ENCODE measurements around the gene AGMAT.
"Not testable (repeated sequence)": the region's sequence is repeated elsewhere in the genome, so short reads cannot be mapped to it uniquely, and the experiment has no call there.

Gene AGMAT

DNA sequence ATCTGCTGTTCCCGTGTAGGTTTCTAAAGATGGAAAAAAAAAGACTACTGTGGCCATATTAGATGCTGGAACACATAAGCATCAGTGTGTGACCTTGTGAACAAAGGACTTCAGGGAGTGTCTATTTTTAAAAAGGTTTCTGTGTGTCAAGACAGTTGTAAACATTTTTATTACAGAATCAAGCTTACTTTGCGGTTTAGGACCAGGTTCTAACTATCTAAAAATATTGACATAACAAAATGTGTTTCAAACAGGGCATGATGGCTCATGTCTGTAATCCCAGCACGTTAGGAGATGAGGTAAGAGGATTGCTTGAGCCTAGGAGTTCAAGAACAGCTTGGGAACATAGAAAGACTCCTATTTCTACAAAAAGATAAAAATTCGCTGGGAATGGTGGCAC lies 25.3 kb upstream of the AGMAT start:
- DNase-seq (ENCODE audit: low read depth, low spot score) = no peak

DNA sequence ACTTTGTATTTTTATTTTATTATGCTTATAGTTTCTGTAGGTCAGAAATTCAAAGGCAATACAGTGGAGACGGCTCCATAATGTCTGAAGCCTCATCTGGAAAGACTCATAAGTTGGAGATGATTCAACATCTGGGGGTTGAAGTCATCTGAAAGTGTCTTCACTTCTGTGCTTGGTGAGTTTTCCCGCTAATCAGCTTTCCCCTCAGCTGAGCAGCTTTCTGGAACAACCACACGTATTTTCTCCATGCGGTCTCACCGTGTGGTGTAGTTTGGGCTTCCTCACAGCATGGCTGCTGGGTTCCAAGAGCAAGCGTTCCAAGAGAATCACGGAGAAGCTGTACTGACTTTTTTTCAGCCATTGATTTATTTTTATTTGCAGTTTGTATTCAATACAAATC lies 24.8 kb upstream of the AGMAT start:
- no peak for DNase-seq (ENCODE audit: low read depth, low spot score)

DNA sequence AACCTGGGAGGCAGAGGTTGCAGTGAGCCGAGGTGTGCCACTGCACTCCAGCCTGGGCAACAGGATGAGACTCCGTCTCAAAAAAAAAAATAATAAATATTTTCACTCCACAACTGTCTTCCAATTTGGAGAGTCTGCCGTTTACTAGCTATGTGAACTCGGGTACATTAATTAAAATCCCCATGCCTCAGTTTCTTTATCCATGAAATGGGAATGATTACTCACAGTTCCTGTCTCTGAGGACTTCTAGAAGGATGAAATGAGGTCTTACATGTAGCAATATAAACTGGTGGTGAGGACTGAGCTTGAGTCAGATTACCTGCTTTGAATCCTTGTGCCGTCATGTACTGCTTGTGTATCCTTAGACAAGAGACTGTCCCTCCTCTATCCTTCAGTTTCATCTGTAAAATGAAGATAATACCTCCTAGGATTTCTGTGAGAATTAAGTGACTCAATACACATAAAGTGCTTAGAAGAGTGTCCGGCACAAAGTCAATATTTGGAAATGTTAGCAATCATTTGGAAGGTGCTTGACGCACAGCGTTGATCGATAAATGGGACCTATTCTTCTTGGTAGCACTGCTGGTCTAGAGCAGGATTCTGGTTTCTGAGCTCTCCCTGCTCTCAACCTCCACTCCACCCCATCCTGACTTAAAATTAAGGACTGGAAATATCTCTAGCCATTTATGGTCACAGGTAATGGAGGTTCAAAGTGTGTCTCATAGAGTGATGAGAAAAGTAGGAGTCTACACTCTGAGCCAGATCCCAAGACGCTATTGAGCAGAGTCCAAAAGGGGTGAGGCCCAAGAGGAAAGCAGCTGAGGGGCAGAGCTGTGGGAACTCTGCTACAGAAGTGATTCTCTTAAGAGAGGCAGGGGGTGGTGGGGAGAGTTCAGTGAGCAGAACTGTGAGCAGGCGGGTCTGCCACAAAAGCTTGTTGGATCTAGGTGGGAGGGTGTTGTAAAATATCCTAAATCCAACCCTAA lies 20.8 kb upstream of the AGMAT start:
- DNase-seq (ENCODE audit: low read depth, low spot score) = no peak

DNA sequence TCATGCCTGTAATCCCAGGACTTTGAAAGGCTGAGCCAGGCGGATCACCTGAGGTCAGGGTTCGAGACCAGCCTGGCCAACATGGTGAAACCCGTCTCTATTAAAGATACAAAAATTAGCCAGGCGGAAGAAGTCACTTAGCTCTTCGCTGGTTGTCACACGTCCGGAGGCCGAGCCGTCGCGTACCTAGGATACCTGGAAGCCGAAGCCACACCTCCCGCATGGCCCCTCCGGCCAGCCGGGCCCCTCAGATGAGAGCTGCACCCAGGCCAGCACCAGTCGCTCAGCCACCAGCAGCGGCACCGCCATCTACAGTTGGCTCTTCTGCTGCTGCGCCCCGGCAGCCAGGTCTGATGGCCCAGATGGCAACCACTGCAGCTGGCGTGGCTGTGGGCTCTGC lies 19.5 kb upstream of the AGMAT start:
- DNase-seq (ENCODE audit: low read depth, low spot score) = not testable (repeated sequence)

DNA sequence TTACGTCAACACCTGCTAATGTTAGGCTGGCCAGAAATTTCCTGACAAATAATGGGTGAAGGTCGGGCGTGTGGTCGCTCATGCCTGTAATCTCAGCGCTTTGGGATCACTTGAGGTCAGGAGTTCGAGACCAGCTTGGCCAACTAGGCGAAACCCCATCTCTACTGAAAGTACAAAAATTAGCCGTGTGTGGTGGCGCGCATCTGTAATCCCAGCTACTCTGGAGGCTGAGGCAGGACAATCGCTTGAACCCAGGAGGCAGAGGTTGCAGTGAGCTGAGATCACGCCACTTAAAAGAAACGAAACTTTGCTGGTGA lies 19.1 kb upstream of the AGMAT start:
- DNase-seq (ENCODE audit: low read depth, low spot score) = not testable (repeated sequence)

DNA sequence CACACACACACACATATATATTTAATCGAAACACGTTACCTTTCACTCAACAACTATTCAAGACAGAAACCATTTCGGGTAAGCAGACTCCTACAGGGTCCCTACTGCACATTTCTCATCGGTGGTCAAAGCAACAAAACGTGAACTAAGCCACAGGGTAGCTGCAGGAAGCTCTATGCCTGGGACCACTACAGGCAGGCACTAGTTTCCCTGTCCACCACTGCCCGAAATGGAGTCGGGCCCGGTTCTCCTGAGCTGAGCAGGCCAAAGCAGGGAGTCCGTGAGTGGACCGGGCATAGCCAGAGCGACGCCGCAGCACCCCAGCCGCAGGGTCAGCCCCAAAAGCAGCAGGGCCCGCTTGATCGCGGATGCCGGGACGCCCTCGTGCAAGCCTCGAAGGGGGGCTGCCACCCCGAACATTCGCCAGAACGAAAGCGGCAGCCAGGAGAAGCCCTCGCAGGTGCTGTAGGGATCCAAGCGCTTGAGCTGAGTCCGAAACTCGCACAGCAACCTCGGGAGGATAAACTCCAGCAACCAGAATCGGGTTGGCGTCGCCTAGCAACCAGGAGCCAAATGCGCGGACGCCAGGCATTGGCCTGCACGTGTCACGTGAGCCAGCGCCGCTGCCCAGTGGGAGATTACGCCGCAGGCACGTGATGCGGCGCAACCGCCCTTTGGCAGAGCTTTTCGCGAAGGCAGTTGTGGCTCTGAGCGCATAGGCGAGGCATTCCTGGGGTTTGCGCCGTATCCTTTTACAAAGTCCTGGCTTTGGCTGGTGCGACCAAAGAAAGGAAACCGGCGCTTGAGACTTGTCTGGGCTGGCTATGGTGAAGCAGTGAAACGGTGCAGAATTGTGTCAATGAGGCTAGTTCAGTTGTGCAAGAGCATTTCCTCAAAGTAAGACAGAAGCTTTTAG lies 18.5 kb upstream of the AGMAT start:
- peak; percentile 99 for DNase-seq (ENCODE audit: low read depth, low spot score)

DNA sequence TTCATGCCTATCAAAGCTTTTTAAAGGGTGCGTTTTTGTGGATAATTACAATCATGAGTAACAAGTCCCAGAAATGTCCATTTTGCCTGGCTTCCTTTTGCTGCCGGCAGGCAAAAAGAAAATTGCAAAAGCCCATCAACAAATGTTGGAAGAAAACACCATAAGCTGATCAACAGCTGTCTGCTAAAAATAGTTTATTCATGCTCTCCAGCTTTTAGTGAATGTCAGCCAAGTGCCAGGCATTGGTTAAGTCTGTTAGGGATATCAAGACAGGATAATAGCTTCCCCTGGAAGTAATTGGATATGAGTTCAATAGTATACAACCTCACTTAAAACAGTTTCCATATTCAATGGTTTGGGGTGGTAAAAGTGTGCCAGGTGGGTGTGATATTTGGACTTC lies 13.6 kb upstream of the AGMAT start:
- DNase-seq (ENCODE audit: low read depth, low spot score) = no peak

DNA sequence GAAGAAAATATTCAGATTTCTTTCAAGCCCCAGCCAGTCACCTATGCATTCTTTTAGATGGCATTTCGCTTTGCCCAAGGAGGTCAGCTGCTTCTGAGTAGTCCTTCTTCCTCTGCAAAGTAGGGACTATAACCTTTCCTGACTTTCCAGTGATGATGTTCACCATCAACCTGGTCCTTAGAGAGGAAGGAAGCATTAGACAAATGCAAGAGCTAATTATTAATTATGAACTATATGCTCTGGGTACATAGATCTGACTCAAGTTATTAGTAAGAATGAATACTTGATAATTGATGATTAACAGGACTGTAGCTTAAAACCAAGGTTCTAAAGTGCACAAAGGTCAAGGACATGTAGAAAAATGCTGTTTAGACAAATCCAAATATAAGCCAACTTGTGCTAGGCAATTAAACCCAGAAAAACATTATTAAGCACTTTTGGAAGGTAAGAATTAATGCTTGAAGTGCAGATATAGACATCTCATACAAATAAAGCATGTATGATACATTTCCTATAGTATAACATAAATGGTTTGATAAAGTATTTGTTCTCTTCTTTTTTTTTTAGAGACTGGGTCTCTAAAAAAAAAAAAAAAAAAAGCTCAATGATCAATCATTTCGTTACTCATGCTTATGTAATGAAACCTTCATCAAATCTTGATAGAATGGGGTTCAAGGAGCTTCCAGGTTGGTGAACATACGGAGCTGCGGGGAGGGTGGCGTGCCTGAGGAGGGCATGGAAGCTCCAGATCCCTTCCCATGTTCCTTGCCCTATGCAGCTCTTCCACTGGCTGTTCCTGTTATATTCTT lies 11.2 kb upstream of the AGMAT start:
- no peak for DNase-seq (ENCODE audit: low read depth, low spot score)

DNA sequence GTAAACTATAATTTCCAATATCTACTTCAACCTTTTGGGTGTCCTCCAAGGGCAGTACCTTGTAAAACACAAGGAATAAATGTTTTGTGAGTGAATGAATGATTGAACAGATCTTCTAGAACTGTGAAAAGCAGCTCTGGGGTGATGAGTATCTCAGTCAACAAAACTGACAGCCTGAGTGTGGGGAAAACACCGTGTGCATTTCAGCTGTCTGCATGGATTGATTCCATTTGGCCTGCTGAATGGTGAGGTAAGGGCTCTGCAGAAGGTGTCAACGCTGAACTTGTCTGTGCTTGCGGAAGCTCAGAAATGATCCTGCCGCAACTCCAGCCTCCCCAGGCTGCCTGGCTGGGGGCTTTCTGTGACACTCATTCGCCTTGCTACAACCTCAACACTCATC lies 7.4 kb upstream of the AGMAT start:
- no peak for DNase-seq (ENCODE audit: low read depth, low spot score)

DNA sequence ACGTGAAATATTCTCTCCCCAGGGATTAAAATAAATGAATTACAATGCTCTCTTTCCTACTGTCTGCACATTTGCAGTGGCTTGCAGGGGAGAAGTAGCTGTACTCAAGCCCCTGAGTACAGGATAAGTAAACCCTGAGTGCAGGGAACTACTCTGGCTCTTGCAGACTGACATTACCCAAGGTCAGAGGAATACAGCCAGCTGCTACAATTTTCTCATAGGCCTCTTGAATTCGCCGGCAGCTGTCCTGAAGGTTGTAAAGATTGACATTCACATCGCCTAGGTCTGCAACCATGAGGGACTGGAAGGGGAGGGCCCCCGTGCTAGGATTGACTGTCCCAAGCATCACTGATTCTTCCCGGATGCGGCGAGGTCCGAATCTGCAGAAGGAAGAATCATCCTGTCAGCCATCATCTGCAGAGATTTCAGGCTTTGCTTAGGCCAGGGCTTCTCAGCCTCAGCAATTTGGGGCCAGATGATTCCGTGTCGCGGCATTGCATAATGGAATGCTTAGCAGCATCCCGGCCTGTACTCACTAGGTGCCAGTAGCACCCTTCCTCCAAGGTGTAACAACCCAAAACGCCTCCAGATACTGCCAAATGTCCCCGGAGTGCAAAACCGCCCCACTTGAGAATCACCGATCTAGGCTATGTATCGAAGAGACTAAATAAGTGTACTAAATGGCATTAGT lies 1.7 kb downstream of the AGMAT start:
- no peak for DNase-seq (ENCODE audit: low read depth, low spot score)

DNA sequence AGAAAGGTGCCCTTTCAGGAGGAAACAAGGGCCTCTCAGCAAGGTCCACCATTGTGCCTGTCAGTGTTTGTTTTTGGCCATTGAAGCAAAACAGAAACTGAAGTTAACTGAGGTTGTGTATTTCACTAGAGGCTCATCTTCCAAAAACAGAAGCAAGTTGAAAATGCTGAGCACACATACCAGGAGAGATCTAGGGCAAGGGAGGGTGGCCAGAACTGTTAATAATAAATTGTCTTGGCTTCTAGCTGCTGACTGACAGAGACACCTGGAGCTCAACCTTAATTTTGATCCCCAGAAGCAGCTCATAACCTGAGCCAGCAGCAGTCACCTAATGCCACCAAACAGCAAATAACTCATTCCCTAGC lies 5.2 kb downstream of the AGMAT start:
- no peak for DNase-seq (ENCODE audit: low read depth, low spot score)

DNA sequence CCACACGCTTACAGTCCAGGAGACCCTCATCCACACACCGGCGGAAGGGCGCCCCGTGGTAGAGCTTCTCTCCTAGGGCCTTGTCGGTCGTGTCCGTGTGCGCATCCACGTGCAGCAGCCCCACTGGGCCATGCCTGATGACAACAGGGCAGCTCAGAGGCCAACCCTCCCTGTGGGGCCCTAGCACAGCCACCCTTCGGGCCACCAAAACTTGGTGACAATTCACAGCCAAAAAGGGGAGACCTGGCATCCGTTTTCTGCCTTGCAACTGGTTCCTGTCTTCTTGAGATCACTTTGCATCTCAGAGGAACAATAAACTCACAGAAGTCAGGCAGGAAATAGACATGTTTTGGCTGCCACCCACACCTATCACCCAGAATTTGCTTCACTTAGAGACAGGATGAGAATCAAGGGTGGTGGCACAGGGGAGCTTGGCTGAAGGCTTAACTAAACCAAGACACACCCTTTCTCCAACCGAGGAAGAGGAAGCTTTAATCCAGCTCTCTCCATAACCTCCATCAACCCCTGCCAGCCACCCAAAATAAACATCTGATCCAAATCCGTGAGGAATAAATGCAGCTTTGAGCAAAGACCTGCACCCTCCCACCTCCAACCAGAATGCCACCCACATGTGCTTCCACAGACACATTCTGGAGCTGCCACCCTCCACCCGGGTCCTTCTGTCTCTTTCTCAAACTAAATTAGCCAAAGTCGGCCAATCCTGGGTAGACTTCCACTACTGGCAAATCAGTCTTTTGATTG lies 5.7 kb downstream of the AGMAT start:
- no peak for DNase-seq (ENCODE audit: low read depth, low spot score)

DNA sequence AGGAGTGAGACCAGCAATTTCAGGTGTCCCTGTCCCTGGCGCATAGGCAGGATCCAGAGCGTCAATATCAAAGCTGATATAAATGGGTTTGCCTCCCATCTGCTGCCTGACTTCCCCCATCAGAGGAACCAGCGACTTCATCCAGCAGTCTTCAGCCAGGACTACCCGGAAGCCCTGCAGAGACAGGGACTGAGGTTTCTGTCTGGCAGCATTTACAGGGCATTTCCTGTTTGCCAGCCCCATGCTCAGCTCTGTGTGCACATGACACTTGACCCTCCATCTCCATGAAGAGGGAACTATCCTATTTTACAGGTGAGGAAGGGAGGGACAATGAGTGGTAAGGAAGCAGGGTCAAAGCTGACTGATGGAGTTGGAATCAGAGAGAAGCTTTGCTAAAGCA lies 7.2 kb downstream of the AGMAT start:
- DNase-seq (ENCODE audit: low read depth, low spot score) = no peak

DNA sequence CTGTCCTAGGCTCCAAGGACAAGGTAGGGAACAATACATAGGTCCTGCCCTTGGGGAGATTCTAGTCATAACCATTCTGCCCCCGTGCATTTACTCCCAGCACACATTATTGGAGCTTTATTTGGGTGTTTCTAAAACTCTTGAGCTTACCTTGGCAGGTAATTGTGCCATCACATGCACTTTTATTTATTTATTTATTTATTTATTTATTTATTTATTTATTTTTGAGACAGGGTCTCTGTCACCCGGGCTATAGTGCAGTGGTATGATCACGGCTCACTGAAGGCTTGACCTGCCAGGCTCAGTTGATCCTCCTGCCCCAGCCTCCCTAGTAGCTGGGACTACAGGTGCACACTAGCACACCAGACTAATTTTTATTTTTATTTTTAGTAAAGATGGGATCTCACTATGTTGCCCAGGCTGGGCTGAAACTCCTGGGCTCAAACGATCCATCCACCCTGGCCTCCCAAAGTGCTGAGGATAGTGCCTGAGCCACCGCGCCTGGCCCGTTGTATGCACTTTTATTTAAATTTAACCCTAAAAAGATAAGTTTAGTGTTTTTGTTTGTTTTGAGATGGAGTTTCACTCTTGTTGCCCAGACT lies 9.2 kb downstream of the AGMAT start:
- DNase-seq (ENCODE audit: low read depth, low spot score) = no peak

DNA sequence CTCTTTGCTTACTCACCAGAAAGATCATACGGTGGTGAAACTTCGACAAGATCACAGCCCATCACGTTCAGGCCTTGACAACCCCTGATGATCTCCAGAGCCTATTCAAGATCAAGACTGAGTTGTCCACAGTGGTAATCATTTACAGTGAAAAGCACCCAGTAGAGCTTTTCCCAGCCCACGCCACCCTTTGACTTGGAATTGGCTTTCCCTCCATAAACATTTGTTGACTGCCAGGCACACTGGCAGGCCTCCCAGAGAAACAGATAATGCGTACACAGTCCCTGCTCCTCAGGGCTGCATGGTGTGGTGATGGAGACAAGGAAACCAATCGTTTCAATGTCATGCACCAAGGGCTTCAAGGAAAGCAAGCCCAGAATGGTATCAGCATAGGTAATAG lies 10.1 kb downstream of the AGMAT start:
- DNase-seq (ENCODE audit: low read depth, low spot score) = peak; percentile 22

DNA sequence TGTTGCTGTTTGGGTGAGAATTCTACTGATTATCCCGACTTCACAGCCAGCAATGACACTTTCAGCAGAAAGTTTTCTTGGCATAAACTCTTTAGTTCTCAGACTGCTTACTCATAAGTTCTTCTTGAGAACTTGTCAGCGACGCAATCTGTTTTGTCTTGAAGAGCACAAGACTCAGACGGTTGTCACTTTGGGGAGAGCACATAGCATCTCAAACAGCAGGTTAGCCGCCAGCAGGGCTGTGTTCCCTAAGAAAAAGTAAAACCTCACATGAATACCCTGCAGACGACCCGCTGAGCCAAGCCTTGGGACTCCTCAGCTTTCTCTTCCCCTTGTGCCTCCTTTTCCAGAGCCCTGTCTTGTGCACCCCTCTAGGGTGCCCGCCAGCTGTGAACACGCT lies 11.4 kb downstream of the AGMAT start:
- DNase-seq (ENCODE audit: low read depth, low spot score) = peak; percentile 77

DNA sequence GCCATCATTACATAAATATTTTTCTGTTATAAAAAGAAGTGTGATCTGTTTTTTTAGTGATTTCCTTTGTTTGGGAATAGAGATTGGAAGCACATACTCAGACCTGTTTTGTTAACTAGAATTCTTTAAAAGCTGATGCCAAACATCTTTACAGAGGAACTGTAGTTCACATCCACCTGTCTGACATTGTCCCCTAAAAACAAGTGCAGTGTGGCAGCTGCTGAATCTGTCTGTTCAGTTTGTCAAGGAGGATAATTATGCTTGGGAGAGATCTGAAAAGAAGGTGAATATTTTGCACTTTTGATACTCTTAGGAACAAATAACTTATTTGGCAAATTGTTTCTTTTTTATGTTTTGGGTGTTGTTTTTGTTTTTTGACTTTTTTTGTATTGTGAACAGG lies 13.6 kb downstream of the AGMAT start:
- no peak for DNase-seq (ENCODE audit: low read depth, low spot score)

DNA sequence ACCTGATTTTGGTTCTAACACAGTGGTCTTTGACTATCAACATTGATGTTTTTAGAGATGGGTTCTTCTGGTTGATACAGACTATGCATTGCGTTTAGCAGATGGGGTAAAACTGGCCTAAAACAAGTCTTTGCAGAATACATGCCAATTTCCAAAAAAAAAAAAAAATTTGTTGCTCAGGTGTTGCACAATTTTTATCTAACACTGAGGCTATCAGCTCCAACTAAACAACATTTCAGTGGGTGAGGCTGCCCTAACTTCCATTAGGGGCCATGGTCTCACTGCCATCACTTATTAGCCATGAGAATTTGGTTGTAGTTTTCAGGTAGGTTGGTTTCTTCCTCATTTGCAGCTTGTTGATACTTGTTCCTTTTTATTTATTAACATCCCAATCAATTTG lies 14.0 kb downstream of the AGMAT start:
- DNase-seq (ENCODE audit: low read depth, low spot score) = no peak

DNA sequence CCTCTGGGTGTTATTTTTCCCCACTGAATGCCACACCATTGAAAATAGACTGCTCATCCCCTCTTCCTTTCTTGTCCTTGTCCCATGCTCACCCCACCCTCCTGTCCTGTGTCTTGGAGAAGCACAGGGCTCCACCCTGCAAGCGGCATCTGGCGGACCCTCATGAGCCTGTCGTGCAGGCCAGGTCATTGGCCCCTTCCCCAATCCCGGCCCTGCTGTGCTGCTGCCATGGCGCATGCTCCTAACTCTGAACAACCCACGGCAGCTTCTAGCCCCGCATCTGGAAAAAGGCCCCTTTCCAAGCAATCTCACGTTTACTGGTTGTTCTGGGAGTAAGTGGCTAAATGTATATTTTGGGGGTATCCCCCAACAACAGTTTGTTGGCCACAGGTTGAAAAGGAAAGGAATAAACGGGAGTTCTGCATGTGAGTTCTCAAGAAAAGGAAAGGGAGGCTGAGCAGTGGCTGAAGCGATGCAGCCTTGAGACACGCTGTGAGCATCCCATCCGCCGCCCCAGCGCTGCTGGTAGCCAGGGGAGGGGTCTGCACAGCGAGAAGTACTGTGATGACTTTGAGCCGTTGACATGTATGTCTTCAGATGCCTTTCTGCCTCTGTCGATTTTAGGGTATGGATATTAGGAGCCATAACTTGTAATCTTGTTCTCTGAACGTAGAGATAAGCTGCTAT lies 16.3 kb downstream of the AGMAT start:
- DNase-seq (ENCODE audit: low read depth, low spot score) = no peak

Data from astrocyte of the hippocampus (primary cell).